Smooth muscle cell of the brain vasculature (primary cell): Measurements from ENCODE around the gene RPL9.
"Not testable (repeated sequence)": the region's sequence is repeated elsewhere in the genome, so short reads cannot be mapped to it uniquely, and the experiment has no call there.

ENCODE experiments used
- DNase-seq: peaks from one replicate; pipeline ENCODE4 v3.0.0-alpha.2; 2012; ENCODE audit warnings: low read depth, low spot score

The RPL9 gene

GRCh38 chr4:39466747-39467146 is 8.0 kb upstream of the RPL9 start:
- DNase-seq: no peak

GRCh38 chr4:39464886-39465501 is 6.3 kb upstream of the RPL9 start:
- DNase-seq: peak; percentile 28

- not testable (repeated sequence) for DNase-seq
Measured at GRCh38 chr4:39458161-39458504, 589 bp downstream of the RPL9 start.

GRCh38 chr4:39456946-39457763 is 1.6 kb downstream of the RPL9 start:
- no peak for DNase-seq

GRCh38 chr4:39455486-39455885 is 3.2 kb downstream of the RPL9 start:
- no peak for DNase-seq

GRCh38 chr4:39453738-39454137 is 5.0 kb downstream of the RPL9 start:
- DNase-seq: no peak

GRCh38 chr4:39452860-39453587 is 5.7 kb downstream of the RPL9 start:
- DNase-seq: no peak

GRCh38 chr4:39452153-39452859 is 6.4 kb downstream of the RPL9 start:
- no peak for DNase-seq

GRCh38 chr4:39451423-39452023 is 7.2 kb downstream of the RPL9 start:
- DNase-seq: no peak

GRCh38 chr4:39450618-39451017 is 8.1 kb downstream of the RPL9 start:
- DNase-seq: no peak

- peak; percentile 24 for DNase-seq
Measured at GRCh38 chr4:39446842-39447573, 11.7 kb downstream of the RPL9 start.

GRCh38 chr4:39446483-39446841 is 12.3 kb downstream of the RPL9 start:
- DNase-seq: no peak

- DNase-seq: no peak
Measured at GRCh38 chr4:39442998-39443397, 15.7 kb downstream of the RPL9 start.

- no peak for DNase-seq
Measured at GRCh38 chr4:39441593-39441992, 17.1 kb downstream of the RPL9 start.

GRCh38 chr4:39435659-39436563 is 22.8 kb downstream of the RPL9 start:
- no peak for DNase-seq

GRCh38 chr4:39433878-39434492 is 24.7 kb downstream of the RPL9 start:
- no peak for DNase-seq

GRCh38 chr4:39429476-39430334 is 29.0 kb downstream of the RPL9 start:
- no peak for DNase-seq

GRCh38 chr4:39427520-39428114 is 31.1 kb downstream of the RPL9 start:
- DNase-seq: no peak
